ENCODE results near the gene EEF1A2.

DNA sequence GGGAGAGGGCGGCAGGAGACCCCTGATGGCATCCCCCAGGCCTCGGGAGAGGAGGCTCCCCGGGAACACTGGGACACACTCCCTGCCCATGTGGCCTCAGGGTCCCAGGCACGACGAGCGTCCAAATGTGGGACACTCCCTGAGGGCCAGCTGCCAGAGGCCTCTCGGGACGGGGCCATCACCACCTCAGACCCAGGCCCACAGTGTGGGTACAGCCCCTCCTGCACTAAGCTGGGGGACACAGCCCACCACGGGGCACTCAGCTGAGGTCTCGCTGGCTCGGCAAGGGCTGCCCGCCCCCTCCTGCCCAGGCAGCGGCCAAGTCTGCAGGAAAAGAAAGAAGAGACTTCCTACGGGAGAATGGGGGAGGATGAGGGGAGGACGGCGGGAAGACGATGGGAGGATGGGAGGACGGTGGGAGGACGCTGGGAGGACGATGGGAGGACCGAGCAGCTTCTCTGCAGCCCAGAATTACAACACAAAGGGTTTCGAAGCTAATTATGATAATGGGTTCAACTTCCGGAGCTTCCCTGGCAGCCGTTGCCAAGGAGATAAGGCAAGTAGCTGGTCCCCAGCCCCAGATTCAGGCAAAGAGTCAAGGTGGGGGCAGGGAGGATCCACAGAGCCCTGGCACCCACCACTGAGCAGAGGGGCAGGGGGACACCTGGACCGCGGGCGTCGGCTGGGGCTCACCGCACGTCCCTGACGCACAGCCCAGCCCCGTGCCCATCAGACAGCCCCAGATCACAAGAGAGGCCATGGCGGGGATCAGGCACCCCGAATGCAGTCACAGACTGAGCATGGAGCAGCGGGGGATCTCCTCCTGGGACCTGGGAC, 43.9 kb downstream of the EEF1A2 start:
- no peak for TF ChIP-seq CTCF (IDR thresholded peaks at IDR 0.05; ENCODE audit: low read depth, low read length)
- no peak for TF ChIP-seq EZH2phosphoT487 (IDR thresholded peaks at IDR 0.05; ENCODE audit: low read depth)
